Pancreas (tissue), 10 donors: ENCODE data around the gene NPLOC4. TPM values are rescaled to one million over a fixed set of nuclear protein-coding genes. Genes with fewer than 3 reads are reported as not detected.

Experiments
- ATAC-seq, 4 donors: fragments of 200-7000 bp; cut with Tn5 transposase; one replicate each; pipeline versions ENCODE4 v1.8.0 to v1.9.1; 2020; ENCODE audit warnings: mild to moderate bottlenecking in 4 of 4, moderate library complexity in 4 of 4
- DNase-seq, 6 donors: peaks; one replicate each; pipeline ENCODE4 v3.0.0-alpha.2; 2020
- FAIRE-seq: peaks from 2 replicates; lab custom pipeline; 2012; peaks lifted over from hg19 to GRCh38; lab: Jason Lieb, UNC
- H3K27ac ChIP-seq, 4 donors: fragments of 200-600 bp; sonication (generic); 1 replicate in 3 of 4; 2 replicates in 1 of 4; pipeline versions ENCODE4 v1.5.0 to v1.8.0; 2020
- H3K27me3 ChIP-seq, 4 donors: fragments of 200-600 bp; one replicate each; pipeline ENCODE4 v1.8.0; 2021
- H3K36me3 ChIP-seq, 3 donors: fragments of 200-600 bp; sonication (generic) in 1 of 3; one replicate each; pipeline versions ENCODE4 v1.5.0 to v1.8.0; 2020 to 2021
- H3K4me1 ChIP-seq, 3 donors: fragments of 200-600 bp; one replicate each; pipeline ENCODE4 v1.8.0; 2021
- H3K4me3 ChIP-seq, 4 donors: fragments of 200-600 bp; sonication (generic) in 2 of 4; one replicate each; pipeline versions ENCODE4 v1.5.0 to v1.8.0; 2020 to 2021
- H3K9me3 ChIP-seq, 4 donors: fragments of 200-600 bp; one replicate each; pipeline ENCODE4 v1.8.0; 2021
- WGBS, 2 donors: extraction: QIAGEN DNeasy Blood & Tissue Kit; methylation state at CpG; one replicate each; pipeline ENCODE4 v1.1.7; 2013; 5-methylcytosine and 5-hydroxymethylcytosine counted together
- intact Hi-C, 3 donors: fragments of 100-400 bp; cut with DNase I; formaldehyde crosslinking; loops; one replicate each; pipeline versions ENCODE4 v1.11.1 to v1.14.2; 2022
- polyA plus RNA-seq, 2 donors: library from polyadenylated mRNA; stranded (reverse); fragments of 200-250 nt; gene quantifications; one replicate each; pipeline ENCODE4 v1.2.3, GENCODE V29; 2013
- total RNA-seq, 6 donors: library from RNA; stranded (reverse); fragmentation: NEBNext Ultra II Directional in 4 of 6; extraction: Animal tissue kit (Norgen Biotek cat#: 25700) in 4 of 6; gene quantifications; one replicate each; pipeline versions ENCODE4 v1.2.1 to v1.2.4, GENCODE V29; 2021 to 2023
- TF ChIP-seq, protein P1 (sequence below), 4 donors: fragments of 200-600 bp; sonication (generic) in 3 of 4; IDR thresholded peaks; one replicate each; pipeline versions ENCODE4 v1.5.0 to v1.8.0; 2021; ENCODE audit warnings: antibody characterized with exemption in 4 of 4
- donor health status: healthy with polysubstance abuse.
- donor health status: DM: no; HTN: no; CAD: no; lungs with moderate emphysema.
- donor health status: DM: no; HTN: no; CAD: no.
- donor health status: control.
- donor health status: control.
- donor health status: Bipolar disorder and iron deficiency.
- donor health status: DM: yes; HTN: yes; CAD: no.
- donor health status: DM: no; HTN: no; CAD: no.
- donor health status: DM: no; HTN: no; CAD: no.
- donor health status: DM: yes; HTN: yes; CAD: no.

The NPLOC4 gene
- total and polyA plus RNA-seq, 8 donors: 32.5 to 54.8 (median 35.3) TPM

DNA sequence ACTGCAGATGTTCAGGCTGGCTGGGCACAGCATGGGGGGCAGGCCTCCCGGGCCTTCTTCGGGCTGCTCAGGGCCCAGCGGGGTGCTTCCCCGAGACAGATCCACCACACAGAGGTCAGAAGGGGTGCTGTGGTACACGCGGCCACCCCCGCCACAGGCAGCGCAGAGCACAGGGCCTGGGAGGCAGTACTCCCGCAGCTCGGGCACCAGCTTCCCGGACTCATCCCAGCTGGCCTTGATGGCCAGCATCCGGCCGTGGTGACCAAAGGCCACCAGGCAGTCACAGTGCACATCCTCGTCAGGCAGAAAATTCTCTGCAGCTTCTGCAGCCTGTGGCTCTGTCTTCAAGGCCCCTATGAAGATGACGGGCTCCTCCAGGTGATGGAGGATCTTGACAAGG, 86.6 kb downstream of the NPLOC4 start:
- Histone ChIP-seq H3K36me3 (peaks cover 0 to 20% (median 7%) of the 10 kb centered on the region in 3 donors), H3K27ac (no peak overlapping the region), H3K4me3 (no peak overlapping the region), H3K4me1 (peaks cover 0 to 12% (median 6%) of the 10 kb centered on the region in 3 donors), H3K9me3 (no peaks in the 10 kb centered on the region), H3K27me3 (no peaks in the 10 kb centered on the region)
- WGBS, 2 donors: 90 to 92% methylated on average over 10 to 15 of the region's 15 CpGs
- intact Hi-C loops: no loop called here
- TF ChIP-seq, protein P1, sequence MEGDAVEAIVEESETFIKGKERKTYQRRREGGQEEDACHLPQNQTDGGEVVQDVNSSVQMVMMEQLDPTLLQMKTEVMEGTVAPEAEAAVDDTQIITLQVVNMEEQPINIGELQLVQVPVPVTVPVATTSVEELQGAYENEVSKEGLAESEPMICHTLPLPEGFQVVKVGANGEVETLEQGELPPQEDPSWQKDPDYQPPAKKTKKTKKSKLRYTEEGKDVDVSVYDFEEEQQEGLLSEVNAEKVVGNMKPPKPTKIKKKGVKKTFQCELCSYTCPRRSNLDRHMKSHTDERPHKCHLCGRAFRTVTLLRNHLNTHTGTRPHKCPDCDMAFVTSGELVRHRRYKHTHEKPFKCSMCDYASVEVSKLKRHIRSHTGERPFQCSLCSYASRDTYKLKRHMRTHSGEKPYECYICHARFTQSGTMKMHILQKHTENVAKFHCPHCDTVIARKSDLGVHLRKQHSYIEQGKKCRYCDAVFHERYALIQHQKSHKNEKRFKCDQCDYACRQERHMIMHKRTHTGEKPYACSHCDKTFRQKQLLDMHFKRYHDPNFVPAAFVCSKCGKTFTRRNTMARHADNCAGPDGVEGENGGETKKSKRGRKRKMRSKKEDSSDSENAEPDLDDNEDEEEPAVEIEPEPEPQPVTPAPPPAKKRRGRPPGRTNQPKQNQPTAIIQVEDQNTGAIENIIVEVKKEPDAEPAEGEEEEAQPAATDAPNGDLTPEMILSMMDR (IDR thresholded peaks at IDR 0.05): no peak
- ATAC-seq (no peak), FAIRE-seq (no peak), DNase-seq (peak in 3 of 6 donors; percentile 45 to 61 (median 58))

DNA sequence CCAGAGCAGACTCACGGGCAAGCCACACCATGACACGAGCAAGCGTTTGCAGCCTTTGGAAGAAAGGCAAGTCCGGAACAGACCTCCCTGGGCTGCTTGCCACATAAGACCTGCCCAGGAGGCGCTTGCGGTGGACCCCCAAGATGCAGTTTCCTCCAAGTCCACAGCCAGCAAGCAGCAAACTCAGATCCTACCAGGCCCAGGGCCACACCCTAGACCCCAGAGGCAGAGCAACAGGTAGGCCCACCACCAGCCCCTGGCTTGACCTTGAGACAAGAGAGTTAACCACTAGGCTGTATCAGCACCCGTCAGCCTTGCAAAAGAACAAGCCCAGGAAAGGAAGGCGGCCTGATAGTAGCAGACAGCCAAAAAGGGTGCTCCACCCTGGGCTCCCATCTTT, 87.1 kb downstream of the NPLOC4 start:
- Histone ChIP-seq H3K9me3 (no peaks in the 10 kb centered on the region), H3K27me3 (no peaks in the 10 kb centered on the region), H3K27ac (no peak overlapping the region), H3K4me3 (no peak overlapping the region), H3K36me3 (peaks cover 0 to 24% (median 7%) of the 10 kb centered on the region in 3 donors), H3K4me1 (peaks cover 0 to 12% (median 6%) of the 10 kb centered on the region in 3 donors)
- DNase-seq (peak in 2 of 6 donors; percentile 35 to 57), FAIRE-seq (no peak), ATAC-seq (no peak)
- intact Hi-C loops: no loop called here
- WGBS, 2 donors: 92 to 97% methylated on average over 8 of the region's 8 CpGs
- TF ChIP-seq, protein P1 (IDR thresholded peaks at IDR 0.05): no peak

DNA sequence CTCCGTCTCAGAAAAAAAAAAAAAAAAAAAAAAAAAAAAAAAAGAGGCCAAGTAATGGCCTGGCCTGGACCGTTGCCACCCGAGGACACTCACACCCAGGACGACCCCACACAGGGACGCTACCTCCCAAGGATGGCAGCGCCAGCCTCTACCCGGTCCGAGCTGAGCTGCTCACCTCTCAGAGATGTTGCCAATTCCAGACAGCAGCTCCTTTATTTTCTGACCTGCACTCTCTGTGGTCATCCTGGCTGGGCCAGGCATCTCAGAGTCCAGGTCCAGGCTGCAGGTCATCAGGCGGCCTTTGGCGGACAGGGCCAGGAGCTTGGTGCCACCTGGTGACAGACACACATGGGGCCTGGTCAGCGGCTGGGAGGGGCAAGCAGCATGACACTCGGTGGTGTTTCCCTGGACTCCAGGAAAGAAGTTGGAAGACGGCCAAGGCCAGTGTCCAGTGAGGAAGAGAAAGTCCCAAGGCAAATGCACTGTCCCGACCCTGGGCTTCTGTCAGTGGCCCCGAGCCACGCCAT, 87.8 kb downstream of the NPLOC4 start:
- no peak for FAIRE-seq
- WGBS, 2 donors: 81 to 83% methylated on average over 14 to 16 of the region's 16 CpGs
- Histone ChIP-seq H3K4me3 (no peak overlapping the region), H3K4me1 (peaks cover 0 to 12% (median 6%) of the 10 kb centered on the region in 3 donors), H3K27ac (no peak overlapping the region), H3K36me3 (peaks cover 0 to 24% (median 7%) of the 10 kb centered on the region in 3 donors), H3K9me3 (no peaks in the 10 kb centered on the region), H3K27me3 (no peaks in the 10 kb centered on the region)
- DNase-seq: peak in 5 of 6 donors; percentile 38 to 77 (median 61)
- TF ChIP-seq, protein P1 (IDR thresholded peaks at IDR 0.05): no peak
- intact Hi-C loops: no loop called here
- ATAC-seq: no peak

DNA sequence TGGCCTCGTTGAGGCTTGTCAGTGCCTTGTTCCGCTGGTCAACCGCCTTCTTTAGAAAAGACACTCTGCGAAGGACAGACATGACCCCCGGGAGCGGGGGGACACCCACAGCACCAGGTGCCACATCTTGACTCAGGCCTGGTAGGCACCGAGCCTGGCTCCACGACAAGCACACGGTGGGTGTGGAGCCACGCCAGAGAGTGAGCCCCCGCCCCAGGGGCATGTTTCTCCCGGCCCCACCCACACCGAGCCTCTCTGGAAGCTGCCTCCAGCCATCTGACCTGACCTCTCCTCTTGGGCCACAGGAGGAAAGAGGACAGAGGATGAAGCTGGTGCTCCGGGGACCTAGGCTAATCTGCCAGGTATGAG, 89.3 kb downstream of the NPLOC4 start:
- intact Hi-C loops: no loop called here
- TF ChIP-seq, protein P1 (IDR thresholded peaks at IDR 0.05): no peak
- no peak for FAIRE-seq
- H3K9me3 ChIP-seq: no peaks in the 10 kb centered on the region
- H3K4me1 ChIP-seq: peaks cover 0 to 6% (median 5%) of the 10 kb centered on the region in 3 donors
- DNase-seq: peak in 3 of 6 donors; percentile 52 to 71 (median 56)
- 84 to 85% methylated on average over 13 to 14 of the region's 14 CpGs for WGBS, 2 donors
- H3K4me3 ChIP-seq: no peak overlapping the region
- H3K27ac ChIP-seq: no peak overlapping the region
- H3K27me3 ChIP-seq: no peaks in the 10 kb centered on the region
- peaks cover 0 to 24% (median 7%) of the 10 kb centered on the region in 3 donors for H3K36me3 ChIP-seq
- no peak for ATAC-seq
